ENCODE measurements around the gene DNTTIP2. TPM values are rescaled to one million over a fixed set of nuclear protein-coding genes. Genes with fewer than 3 reads are reported as not detected.
"Not testable (repeated sequence)": the region's sequence is repeated elsewhere in the genome, so short reads cannot be mapped to it uniquely, and the experiment has no call there.

The DNTTIP2 gene
- total and polyA plus RNA-seq, 8 donors: 8.7 to 107 (median 45.6) TPM

DNA sequence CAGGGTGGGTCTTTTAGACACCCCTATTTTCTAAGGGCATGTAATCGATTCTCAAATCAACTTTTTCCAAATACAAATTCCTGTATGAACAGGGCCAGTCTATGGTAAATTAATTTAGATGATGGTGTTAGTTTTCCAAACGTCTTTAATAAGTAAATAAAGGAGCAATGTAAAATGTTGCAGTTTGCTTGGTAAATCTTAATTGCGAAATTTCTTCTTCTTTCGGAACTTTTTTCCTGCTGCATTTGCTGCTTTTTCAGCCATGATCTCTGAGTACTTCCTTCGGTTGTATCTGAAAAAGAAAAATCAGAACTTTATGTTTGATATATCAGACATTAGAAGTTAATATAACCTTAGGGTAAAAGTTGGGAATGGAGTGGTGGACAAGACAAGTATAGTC lies 9.4 kb downstream of the DNTTIP2 start:
- Histone ChIP-seq H3K27me3 (no peaks in the 10 kb centered on the region), H3K4me1 (no peaks in the 10 kb centered on the region), H3K36me3 (peaks cover 54 to 77% (median 68%) of the 10 kb centered on the region in 4 donors), H3K4me3 (no peak overlapping the region), H3K9me3 (no peaks in the 10 kb centered on the region), H3K27ac (no peak overlapping the region)
- no peak for TF ChIP-seq POLR2AphosphoS5 (IDR thresholded peaks at IDR 0.05)
- TF ChIP-seq CTCF (IDR thresholded peaks at IDR 0.05): no peak
- no peak for TF ChIP-seq POLR2A (IDR thresholded peaks at IDR 0.05)
- TF ChIP-seq EP300 (IDR thresholded peaks at IDR 0.05): no peak
- intact Hi-C loops (cut with DNase I; ENCODE audit: low total_unique reads): no loop called here
- WGBS, 5 donors: 91 to 95% (median 93%) methylated on average over 5 of the region's 5 CpGs
- DNase-seq: no peak

DNA sequence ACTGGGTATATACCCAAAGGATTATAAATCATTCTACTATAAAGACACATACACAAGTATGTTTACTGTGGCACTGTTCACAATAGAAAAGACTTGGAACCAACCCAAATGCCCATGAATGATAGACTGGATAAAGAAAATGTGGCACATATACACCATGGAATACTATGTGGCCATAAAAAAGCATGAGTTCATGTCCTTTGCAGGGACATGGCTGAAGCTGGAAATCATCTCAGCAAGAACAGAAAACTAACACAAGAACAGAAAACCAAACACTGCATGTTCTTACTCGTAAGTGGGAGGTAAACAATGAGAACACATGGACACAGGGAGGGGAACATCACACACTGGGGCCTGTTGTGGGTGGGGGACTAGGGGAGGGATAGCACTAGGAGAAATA lies 10.5 kb downstream of the DNTTIP2 start:
- H3K27ac ChIP-seq; intact Hi-C loops (cut with DNase I; ENCODE audit: low total_unique reads); DNase-seq; H3K27me3 ChIP-seq; H3K4me3 ChIP-seq; H3K9me3 ChIP-seq; H3K4me1 ChIP-seq: not testable (repeated sequence)
- WGBS, 5 donors: 83 to 96% (median 86%) methylated on average over 1 of the region's 1 CpG
- H3K36me3 ChIP-seq: peaks cover 45 to 66% (median 57%) of the 10 kb centered on the region in 4 donors

GRCh38 chr1:93865253-93865652 lies 13.8 kb downstream of the DNTTIP2 start:
- Histone ChIP-seq H3K27ac (no peak overlapping the region), H3K4me1 (no peaks in the 10 kb centered on the region), H3K4me3 (no peak overlapping the region), H3K9me3 (no peaks in the 10 kb centered on the region), H3K36me3 (peaks cover 16 to 33% (median 24%) of the 10 kb centered on the region in 4 donors), H3K27me3 (no peaks in the 10 kb centered on the region)
- DNase-seq: no peak
- 89 to 95% (median 93%) methylated on average over 5 of the region's 5 CpGs for WGBS, 5 donors
- no peak for TF ChIP-seq EP300 (IDR thresholded peaks at IDR 0.05)
- TF ChIP-seq POLR2A (IDR thresholded peaks at IDR 0.05): no peak
- no peak for TF ChIP-seq CTCF (IDR thresholded peaks at IDR 0.05)
- no peak for TF ChIP-seq POLR2AphosphoS5 (IDR thresholded peaks at IDR 0.05)
- intact Hi-C loops (cut with DNase I; ENCODE audit: low total_unique reads): no loop called here

DNA sequence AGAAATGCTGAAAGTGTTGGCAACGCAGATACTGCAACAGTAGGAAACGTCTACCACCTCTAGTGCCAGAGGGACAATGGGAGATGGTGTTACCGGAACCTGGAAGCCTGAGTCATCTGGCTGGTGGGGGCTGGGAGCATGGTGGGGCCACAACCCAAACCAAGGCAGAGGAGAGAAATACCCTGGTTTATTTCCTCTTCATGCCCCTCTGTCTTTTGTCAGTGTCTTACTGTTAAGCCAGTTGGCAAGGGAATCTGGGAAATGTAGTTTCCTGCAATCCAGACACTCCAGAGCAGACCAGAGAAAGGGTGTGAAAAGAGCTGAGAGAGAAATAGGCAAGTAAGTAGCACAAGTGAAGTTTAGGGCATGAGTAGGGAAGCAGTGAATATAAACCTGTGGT lies 14.8 kb downstream of the DNTTIP2 start:
- Histone ChIP-seq H3K27ac (no peak overlapping the region), H3K4me3 (no peak overlapping the region), H3K9me3 (no peaks in the 10 kb centered on the region), H3K27me3 (no peaks in the 10 kb centered on the region), H3K36me3 (peaks cover 7 to 22% (median 14%) of the 10 kb centered on the region in 4 donors), H3K4me1 (no peaks in the 10 kb centered on the region)
- intact Hi-C loops (cut with DNase I; ENCODE audit: low total_unique reads): no loop called here
- TF ChIP-seq POLR2AphosphoS5 (IDR thresholded peaks at IDR 0.05) (no peak), CTCF (IDR thresholded peaks at IDR 0.05) (no peak), POLR2A (IDR thresholded peaks at IDR 0.05) (no peak), EP300 (IDR thresholded peaks at IDR 0.05) (no peak)
- no peak for DNase-seq
- WGBS, 5 donors: 52 to 73% (median 67%) methylated on average over 3 of the region's 3 CpGs

DNA sequence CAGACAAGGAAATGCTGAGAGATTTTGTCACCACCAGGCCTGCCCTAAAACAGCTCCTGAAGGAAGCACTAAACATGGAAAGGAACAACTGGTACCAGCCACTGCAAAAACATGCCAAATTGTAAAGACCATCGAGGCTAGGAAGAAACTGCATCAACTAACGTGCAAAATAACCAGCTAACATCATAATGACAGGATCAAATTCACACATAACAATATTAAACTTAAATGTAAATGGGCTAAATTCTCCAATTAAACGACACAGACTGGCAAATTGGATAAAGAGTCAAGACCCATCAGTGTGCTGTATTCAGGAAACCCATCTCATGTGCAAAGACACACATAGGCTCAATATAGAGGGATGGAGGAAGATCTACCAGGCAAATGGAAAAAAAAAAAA lies 21.4 kb downstream of the DNTTIP2 start:
- H3K36me3 ChIP-seq; intact Hi-C loops (cut with DNase I; ENCODE audit: low total_unique reads); H3K27ac ChIP-seq; H3K9me3 ChIP-seq; H3K27me3 ChIP-seq; H3K4me3 ChIP-seq; H3K4me1 ChIP-seq; DNase-seq: not testable (repeated sequence)
- 41 to 73% (median 59%) methylated on average over 3 of the region's 3 CpGs for WGBS, 5 donors

DNA sequence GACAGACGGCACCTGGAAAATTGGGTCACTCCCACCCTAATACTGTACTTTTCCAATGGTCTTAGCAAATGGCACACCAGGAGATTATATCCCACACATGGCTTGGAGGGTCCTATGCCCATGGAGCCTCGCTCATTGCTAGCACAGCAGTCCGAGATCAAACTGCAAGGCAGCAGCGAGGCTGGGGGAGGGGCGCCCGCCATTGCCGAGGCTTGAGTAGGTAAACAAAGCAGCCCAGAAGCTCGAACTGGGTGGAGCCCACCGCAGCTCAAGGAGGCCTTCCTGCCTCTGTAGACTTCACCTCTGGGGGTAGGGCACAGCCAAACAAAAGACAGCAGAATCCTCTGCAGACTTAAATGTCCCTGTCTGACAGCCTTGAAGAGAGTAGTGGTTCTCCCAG lies 23.0 kb downstream of the DNTTIP2 start:
- H3K27ac ChIP-seq; H3K4me1 ChIP-seq; intact Hi-C loops (cut with DNase I; ENCODE audit: low total_unique reads); H3K4me3 ChIP-seq; DNase-seq; H3K9me3 ChIP-seq; H3K36me3 ChIP-seq; H3K27me3 ChIP-seq: not testable (repeated sequence)
- WGBS, 5 donors: 76 to 86% (median 82%) methylated on average over 6 to 9 of the region's 9 CpGs

Data from stomach (tissue), 9 donors.